ENCODE measurements around the gene SECISBP2L. TPM values are rescaled to one million over a fixed set of nuclear protein-coding genes. Genes with fewer than 3 reads are reported as not detected.

SECISBP2L gene
- total RNA-seq, 1 experiment from 2014 or later: 36.4 TPM

- no TSS peak for BruUV-seq (replicated peaks)
- DNase-seq (ENCODE audit: low spot score): peak; percentile 93
- Histone ChIP-seq H3K4me3 (ENCODE audit: low read depth, low read length, poor library complexity, severe bottlenecking) (peak within 1 kb of the TSS; percentile 48), H3K27ac (ENCODE audit: low read depth, low read length, poor library complexity, severe bottlenecking) (no peak within 1 kb of the TSS), H3K27me3 (replicated peaks; ENCODE audit: insufficient read depth, low read depth, low read length, poor library complexity) (no peaks in the 10 kb centered on the region), H3K9me3 (ENCODE audit: low read depth, low read length, poor library complexity, severe bottlenecking) (no peaks in the 10 kb centered on the region), H3K4me1 (ENCODE audit: insufficient read depth, low read length, poor library complexity, severe bottlenecking) (peaks cover 4% of the 10 kb centered on the region), H3K36me3 (ENCODE audit: insufficient read depth, low read length, poor library complexity, severe bottlenecking) (no peaks in the 10 kb centered on the region)
- intact Hi-C loops (cut with micrococcal nuclease; ENCODE audit: unreplicated experiment): loop anchor here (5.0 kb wide), 1 partner anchor 96 kb away; no protein-coding TSS in a partner anchor
- POLR2A ChIA-PET (ENCODE audit: low non-redundant PET): interaction anchor here (0.5 to 0.6 kb wide), 2 partner anchors 60 to 1915 kb away, joined by 3 read pairs; no protein-coding TSS in a partner anchor
- CTCF ChIA-PET: interaction anchor here (1.2 to 2.1 kb wide), 3 partner anchors 12 to 102 kb away, joined by 4 to 13 read pairs (median 7); partner anchors contain the start of gene EID1
- peak; percentile 56 for TF ChIP-seq CTCF (conservative IDR thresholded peaks at IDR 0.05; ENCODE audit: low read depth, low read length)
- no peak for TF ChIP-seq EZH2 (IDR thresholded peaks at IDR 0.05; ENCODE audit: borderline replicate concordance, low read depth, low read length, poor library complexity, severe bottlenecking)
Measured at GRCh38 chr15:48963524-48964113, 82.6 kb downstream of the SECISBP2L start, which contains the start of gene SHC4. Gene SHC4 (minus strand): TSS chr15:48963919. CDS start chr15:48963015, 904 bp downstream.

- ChIA-PET CTCF (interaction anchor here (0.6 to 2.1 kb wide), 3 partner anchors 13 to 143 kb away, joined by 4 to 13 read pairs (median 9); partner anchors contain the start of gene EID1), POLR2A (ENCODE audit: low non-redundant PET) (interaction anchor here (0.5 kb wide), 1 partner anchor 1916 kb away, joined by 3 read pairs; no protein-coding TSS in a partner anchor)
- TF ChIP-seq EZH2 (IDR thresholded peaks at IDR 0.05; ENCODE audit: borderline replicate concordance, low read depth, low read length, poor library complexity, severe bottlenecking): no peak
- TF ChIP-seq CTCF (conservative IDR thresholded peaks at IDR 0.05; ENCODE audit: low read depth, low read length): no peak
- Histone ChIP-seq H3K4me1 (ENCODE audit: insufficient read depth, low read length, poor library complexity, severe bottlenecking) (peaks cover 4% of the 10 kb centered on the region), H3K36me3 (ENCODE audit: insufficient read depth, low read length, poor library complexity, severe bottlenecking) (no peaks in the 10 kb centered on the region), H3K4me3 (ENCODE audit: low read depth, low read length, poor library complexity, severe bottlenecking) (peak overlapping the region; percentile 48), H3K27me3 (replicated peaks; ENCODE audit: insufficient read depth, low read depth, low read length, poor library complexity) (no peaks in the 10 kb centered on the region), H3K9me3 (ENCODE audit: low read depth, low read length, poor library complexity, severe bottlenecking) (no peaks in the 10 kb centered on the region), H3K27ac (ENCODE audit: low read depth, low read length, poor library complexity, severe bottlenecking) (no peak overlapping the region)
- intact Hi-C loops (cut with micrococcal nuclease; ENCODE audit: unreplicated experiment): loop anchor here (5.0 kb wide), 1 partner anchor 96 kb away; no protein-coding TSS in a partner anchor
- no TSS peak for BruUV-seq (replicated peaks)
- DNase-seq (ENCODE audit: low spot score): peak; percentile 31
Measured at GRCh38 chr15:48962662-48963523, 83.4 kb downstream of the SECISBP2L start.

- H3K27me3 ChIP-seq (replicated peaks; ENCODE audit: insufficient read depth, low read depth, low read length, poor library complexity): no peaks in the 10 kb centered on the region
- no peaks in the 10 kb centered on the region for H3K9me3 ChIP-seq (ENCODE audit: low read depth, low read length, poor library complexity, severe bottlenecking)
- no TSS peak for BruUV-seq (replicated peaks)
- ChIA-PET POLR2A (ENCODE audit: low non-redundant PET) (interaction anchor here (0.6 kb wide), 1 partner anchor 30 kb away, joined by 6 read pairs; no protein-coding TSS in a partner anchor), CTCF (no interaction called here)
- H3K27ac ChIP-seq (ENCODE audit: low read depth, low read length, poor library complexity, severe bottlenecking): no peak overlapping the region
- intact Hi-C loops (cut with micrococcal nuclease; ENCODE audit: unreplicated experiment): no loop called here
- TF ChIP-seq EZH2 (IDR thresholded peaks at IDR 0.05; ENCODE audit: borderline replicate concordance, low read depth, low read length, poor library complexity, severe bottlenecking): no peak
- TF ChIP-seq CTCF (conservative IDR thresholded peaks at IDR 0.05; ENCODE audit: low read depth, low read length): no peak
- H3K4me3 ChIP-seq (ENCODE audit: low read depth, low read length, poor library complexity, severe bottlenecking): no peak overlapping the region
- no peak for DNase-seq (ENCODE audit: low spot score)
- no peaks in the 10 kb centered on the region for H3K4me1 ChIP-seq (ENCODE audit: insufficient read depth, low read length, poor library complexity, severe bottlenecking)
- H3K36me3 ChIP-seq (ENCODE audit: insufficient read depth, low read length, poor library complexity, severe bottlenecking): no peaks in the 10 kb centered on the region
Measured at GRCh38 chr15:48955967-48956366, 90.3 kb downstream of the SECISBP2L start.

Data from A673 (cell line).